Motor neuron (in vitro differentiated cells): ENCODE measurements around the gene NLGN4X. TPM values are rescaled to one million over a fixed set of nuclear protein-coding genes. Genes with fewer than 3 reads are reported as not detected.

ENCODE experiments used
- ATAC-seq, 8 experiments: fragments of 200-7000 bp; cut with Tn5 transposase; replicated peaks in 6 of 8; 2 replicates each; pipeline ENCODE4 v1.8.0; 2021; ENCODE audit warnings: mild to moderate bottlenecking in 8 of 8, moderate library complexity in 8 of 8
- H3K27ac ChIP-seq, 2 donors: fragments of 250-450 bp; sonication (Bioruptor Pico); 2 replicates each; pipeline ENCODE4 v1.9.0; 2021; ENCODE audit warnings: antibody characterized with exemption in 2 of 2, mild to moderate bottlenecking in 2 of 2, moderate library complexity in 1 of 2
- H3K4me1 ChIP-seq, 2 donors: fragments of 250-450 bp; sonication (Bioruptor Pico); replicated peaks in 1 of 2; 2 replicates each; pipeline ENCODE4 v1.6.1; 2021; ENCODE audit warnings: antibody characterized with exemption in 2 of 2, mild to moderate bottlenecking in 2 of 2, moderate library complexity in 1 of 2
- H3K4me3 ChIP-seq, 5 donors: fragments of 250-450 bp; sonication (Bioruptor Pico); 2 replicates each; pipeline ENCODE4 v1.9.0; 2021; ENCODE audit warnings: antibody characterized with exemption in 5 of 5, mild to moderate bottlenecking in 5 of 5, moderate library complexity in 4 of 5
- WGBS, 10 experiments: fragments of 450-650 bp; shearing (Covaris generic); methylation state at CpG; one replicate each; pipeline ENCODE4 v1.0.0; 2022; 5-methylcytosine and 5-hydroxymethylcytosine counted together
- in situ Hi-C, 9 experiments: fragments of 400-800 bp; cut with MboI; loops; one replicate each; pipeline ENCODE4 v1.15.0; 2021; ENCODE audit warnings: low sequenced_read_pairs in 9 of 9, low pct_unique_long_range_greater_than_20kb in 2 of 9; ENCODE audit not compliant: unreplicated experiment in 9 of 9
- total RNA-seq, 8 experiments: library from RNA; unstranded; fragments of 300-600 nt; gene quantifications; 2 replicates each; pipeline versions ENCODE4 v1.2.3 to v1.2.4, GENCODE V29; 2022

Gene NLGN4X
- 10 to 100 TPM in 5 of 8 experiments, 1 to 10 TPM in 2, under 1 TPM in 1; 0.15 to 49.2 (median 20.0) TPM for total RNA-seq

DNA sequence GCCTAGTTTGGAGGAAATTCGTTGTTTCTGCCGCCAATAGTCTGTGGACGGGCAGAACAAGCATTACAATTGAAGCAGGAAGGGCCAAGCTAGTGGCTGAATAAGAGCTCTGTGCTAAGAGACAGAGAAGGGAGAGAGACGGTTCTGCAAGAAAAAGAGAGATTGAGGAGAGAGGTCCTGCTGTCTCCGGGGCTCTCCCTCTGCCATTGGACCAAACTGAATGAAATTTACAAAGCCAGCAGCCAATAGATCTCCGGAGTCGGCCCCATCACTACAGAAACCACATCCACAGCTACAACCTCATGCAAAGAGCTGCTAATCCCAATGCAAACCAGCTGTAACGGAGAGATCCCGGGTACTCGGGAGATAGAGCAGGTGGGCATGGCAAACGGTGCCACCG, at the start of gene NLGN4X:
TSS of gene NLGN4X (minus strand) at position 148 of the 400 bp plus-strand sequence. CDS start 77,401 bp downstream, outside the sequence.
- H3K4me3 ChIP-seq, result peak within 1 kb of the TSS; percentile 49 to 92 (median 76)
- H3K27ac ChIP-seq, result peak within 1 kb of the TSS; percentile 24 to 95
- peaks cover 0 to under 1% of the 10 kb centered on the region in 2 donors for H3K4me1 ChIP-seq
- in situ Hi-C loops, result no loop called here
- peak in 5 of 8 experiments; percentile 48 to 62 (median 54) for ATAC-seq
- 0 to 2% (median 0%) methylated on average over 2 to 9 of the region's 12 CpGs; no CpG with 5 or more reads in 7 of the 10 experiments for WGBS, 10 experiments

DNA sequence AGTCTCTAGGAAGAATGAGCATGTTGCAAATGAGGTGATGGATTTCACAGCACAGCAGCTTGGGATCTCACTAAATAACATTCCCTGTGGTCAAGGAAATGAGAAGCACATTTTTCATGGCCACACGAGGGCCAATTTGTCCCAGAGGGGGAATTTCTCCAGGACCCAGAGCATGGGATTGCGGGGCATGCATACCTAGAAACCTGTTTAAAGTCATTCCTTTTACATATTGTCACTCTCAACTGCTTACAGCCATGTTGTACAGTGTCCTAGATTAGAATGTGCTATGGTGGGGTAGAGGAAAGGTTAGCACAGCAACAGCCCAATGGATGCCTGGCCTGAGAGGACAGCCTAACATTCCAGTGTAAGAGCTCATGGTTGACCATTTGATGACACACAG, 37.4 kb upstream of the NLGN4X start:
- WGBS, 10 experiments, result 0 to 83% methylated on average over 1 to 2 of the region's 2 CpGs; no CpG with 5 or more reads in 8 of the 10 experiments
- in situ Hi-C loops, result no loop called here

DNA sequence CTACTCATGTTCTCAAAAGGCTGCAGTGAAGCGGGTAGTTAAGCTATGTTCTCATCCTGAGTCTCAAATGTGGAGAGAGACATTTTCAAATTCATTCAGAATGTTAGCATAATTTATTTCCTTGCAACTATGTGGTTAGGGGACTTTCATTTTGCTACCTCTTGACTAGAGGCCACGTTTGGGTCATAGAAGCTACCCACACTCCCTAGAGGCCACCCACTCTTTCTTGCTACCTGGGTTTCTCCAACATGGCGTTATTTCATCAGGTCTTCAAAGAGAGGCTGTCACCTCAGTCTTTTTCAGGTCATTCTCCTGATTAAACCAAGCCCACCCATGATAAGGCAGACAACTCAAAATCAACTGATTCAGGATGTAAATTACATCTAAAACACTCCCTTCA, 34.3 kb upstream of the NLGN4X start:
- in situ Hi-C loops, result no loop called here
- ATAC-seq, result no peak
- Histone ChIP-seq H3K4me3 (no peak overlapping the region), H3K4me1 (no peaks in the 10 kb centered on the region), H3K27ac (no peak overlapping the region)
- 0 to 86% (median 81%) methylated on average over 1 to 3 of the region's 3 CpGs; no CpG with 5 or more reads in 6 of the 10 experiments for WGBS, 10 experiments

More for the DNA sequence above, 37.4 kb upstream of the NLGN4X start:
- no peak for ATAC-seq
- H3K27ac ChIP-seq, result no peak overlapping the region
- no peak overlapping the region for H3K4me3 ChIP-seq
- no peaks in the 10 kb centered on the region for H3K4me1 ChIP-seq

DNA sequence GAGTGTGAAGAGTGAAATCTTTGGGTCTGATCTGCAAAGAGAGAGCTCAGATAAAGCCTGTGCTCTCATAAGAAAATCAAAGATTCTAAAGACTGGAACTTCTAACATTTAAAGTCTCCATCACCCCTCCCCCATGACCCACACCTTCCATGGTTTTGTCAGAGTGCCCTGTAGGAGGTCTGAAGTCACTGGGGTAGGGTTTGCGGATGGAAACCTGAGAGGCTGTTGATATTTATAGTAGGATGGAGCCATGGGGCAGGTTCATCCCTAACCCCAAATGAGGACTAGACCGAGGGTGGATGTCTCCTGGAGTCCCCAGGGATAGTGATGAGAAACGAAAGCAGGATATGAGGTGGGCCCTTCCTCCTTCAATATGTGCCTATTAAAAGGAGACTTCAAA, 28.4 kb upstream of the NLGN4X start:
- ATAC-seq, result no peak
- WGBS, 10 experiments, result 60 to 100% methylated on average over 1 to 2 of the region's 3 CpGs; no CpG with 5 or more reads in 8 of the 10 experiments
- in situ Hi-C loops, result no loop called here
- Histone ChIP-seq H3K27ac (no peak overlapping the region), H3K4me1 (no peaks in the 10 kb centered on the region), H3K4me3 (no peak overlapping the region)

GRCh38 chrX:6244666-6245065, 16.0 kb upstream of the NLGN4X start:
- Histone ChIP-seq H3K4me3 (no peak overlapping the region), H3K4me1 (no peaks in the 10 kb centered on the region), H3K27ac (no peak overlapping the region)
- 58 to 100% (median 79%) methylated on average over 1 to 5 of the region's 6 CpGs; no CpG with 5 or more reads in 7 of the 10 experiments for WGBS, 10 experiments
- ATAC-seq, result no peak
- in situ Hi-C loops, result no loop called here

DNA sequence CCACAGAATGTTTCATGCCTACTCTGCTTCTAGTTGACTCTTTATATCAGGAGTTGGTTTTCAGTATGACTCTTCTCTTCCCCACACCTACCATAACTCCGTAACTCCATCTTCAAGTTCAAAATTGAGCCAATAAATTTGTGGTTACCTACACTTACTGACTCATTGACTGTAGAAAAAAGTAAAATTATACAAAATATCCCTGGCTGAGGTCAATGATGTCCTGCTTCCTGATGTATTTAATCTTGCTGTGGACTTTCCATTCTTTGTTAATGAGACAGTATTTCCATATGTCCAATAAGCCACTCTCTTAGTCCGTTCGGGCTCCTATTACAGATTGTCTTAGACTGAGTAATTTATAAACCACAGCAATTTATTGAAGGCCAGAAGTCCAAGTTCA, 9.9 kb upstream of the NLGN4X start:
- in situ Hi-C loops, result no loop called here
- Histone ChIP-seq H3K27ac (no peak overlapping the region), H3K4me3 (no peak overlapping the region), H3K4me1 (no peaks in the 10 kb centered on the region)
- WGBS, 10 experiments, result 40 to 100% (median 71%) methylated on average over 1 to 3 of the region's 3 CpGs; no CpG with 5 or more reads in 6 of the 10 experiments
- ATAC-seq, result no peak

- Histone ChIP-seq H3K27ac (peak overlapping the region in 1 of 2 donors; percentile 95), H3K4me3 (peak overlapping the region; percentile 49 to 92 (median 76)), H3K4me1 (peaks cover 0 to 5% of the 10 kb centered on the region in 2 donors)
- in situ Hi-C loops, result no loop called here
- no peak for ATAC-seq
- WGBS, 10 experiments, result 0 to 8% (median 3%) methylated on average over 1 to 8 of the region's 8 CpGs; no CpG with 5 or more reads in 4 of the 10 experiments
Observed at GRCh38 chrX:6227935-6228334, 732 bp downstream of the NLGN4X start.

- in situ Hi-C loops, result no loop called here
Observed at GRCh38 chrX:6227453-6227835, 1.2 kb downstream of the NLGN4X start.

GRCh38 chrX:6226596-6227452, 1.8 kb downstream of the NLGN4X start:
- Histone ChIP-seq H3K4me3 (peak overlapping the region; percentile 49 to 92 (median 76)), H3K4me1 (peaks cover 0 to 5% of the 10 kb centered on the region in 2 donors), H3K27ac (peak overlapping the region; percentile 82 to 95)
- in situ Hi-C loops, result no loop called here
- WGBS, 10 experiments, result 0% methylated on average over 1 of the region's 65 CpGs; no CpG with 5 or more reads in 9 of the 10 experiments
- ATAC-seq, result peak in 6 of 8 experiments; percentile 61 to 66 (median 64)

More at GRCh38 chrX:6227453-6227835, 1.2 kb downstream of the NLGN4X start:
- H3K27ac ChIP-seq, result peak overlapping the region; percentile 82 to 95
- peak overlapping the region; percentile 49 to 92 (median 76) for H3K4me3 ChIP-seq
- no CpG with 5 or more reads among the region's 25 CpGs for WGBS, 10 experiments
- peaks cover 0 to 5% of the 10 kb centered on the region in 2 donors for H3K4me1 ChIP-seq
- ATAC-seq, result peak in 5 of 8 experiments; percentile 27 to 31 (median 29)

GRCh38 chrX:6225911-6226595, 2.6 kb downstream of the NLGN4X start:
- in situ Hi-C loops, result no loop called here
- peaks cover 0 to 5% of the 10 kb centered on the region in 2 donors for H3K4me1 ChIP-seq
- peak overlapping the region; percentile 82 to 95 for H3K27ac ChIP-seq
- 0% methylated on average over 4 of the region's 46 CpGs; no CpG with 5 or more reads in 9 of the 10 experiments for WGBS, 10 experiments
- H3K4me3 ChIP-seq, result peak overlapping the region; percentile 49 to 92 (median 76)
- ATAC-seq, result peak in 7 of 8 experiments; percentile 33 to 75 (median 69)

DNA sequence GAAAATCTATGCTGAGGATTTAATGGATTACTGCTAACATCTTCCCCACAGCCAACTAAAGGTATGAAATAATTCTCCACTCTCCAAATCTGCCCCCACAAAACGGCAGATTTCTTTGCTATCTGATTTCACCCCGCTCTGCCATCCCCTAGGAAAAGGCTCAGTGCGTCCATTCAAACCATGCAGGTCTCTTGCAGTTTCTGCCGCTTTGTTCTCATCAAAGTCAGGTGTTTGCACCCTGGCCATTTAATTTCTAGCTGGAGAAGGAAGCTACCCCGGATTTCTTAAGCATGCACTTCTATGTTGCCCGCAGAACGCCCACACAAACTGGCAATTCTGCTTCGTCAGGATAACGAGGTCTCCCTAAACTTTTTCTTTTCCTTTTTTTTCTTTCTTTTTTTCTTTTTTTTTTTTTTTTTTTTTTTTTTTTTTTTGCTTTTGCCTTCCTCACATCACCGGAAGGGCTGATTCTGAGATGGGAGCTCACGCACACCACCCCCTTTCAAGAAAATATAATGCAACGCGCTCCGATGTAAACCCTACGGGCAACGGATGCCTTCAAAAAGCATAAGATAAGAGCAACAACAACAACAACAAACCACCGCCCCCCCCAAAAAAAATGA, 3.3 kb downstream of the NLGN4X start:
- ATAC-seq, result no peak
- in situ Hi-C loops, result no loop called here

GRCh38 chrX:6223516-6223915, 5.2 kb downstream of the NLGN4X start:
- Histone ChIP-seq H3K4me3 (peak overlapping the region in 4 of 5 donors; percentile 6 to 92 (median 80)), H3K27ac (no peak overlapping the region), H3K4me1 (peaks cover 0 to 5% of the 10 kb centered on the region in 2 donors)
- in situ Hi-C loops, result no loop called here
- ATAC-seq, result no peak
- WGBS, 10 experiments, result 0 to 67% (median 6%) methylated on average over 1 to 3 of the region's 3 CpGs; no CpG with 5 or more reads in 5 of the 10 experiments

More for the DNA sequence above, 3.3 kb downstream of the NLGN4X start:
- Histone ChIP-seq H3K27ac (peak overlapping the region; percentile 82 to 95), H3K4me1 (peaks cover 0 to 5% of the 10 kb centered on the region in 2 donors), H3K4me3 (peak overlapping the region; percentile 49 to 92 (median 76))
- 0 to 8% (median 0%) methylated on average over 1 to 16 of the region's 17 CpGs; no CpG with 5 or more reads in 3 of the 10 experiments for WGBS, 10 experiments
